Lower leg skin (tissue), 4 donors: ENCODE measurements around the gene TCEANC2. TPM values are rescaled to one million over a fixed set of nuclear protein-coding genes. Genes with fewer than 3 reads are reported as not detected.
A peak's percentile ranks its signal among the peaks of the same experiment; 100 is the strongest.

Source experiments
- DNase-seq, 2 donors: peaks; one replicate each; pipeline ENCODE4 v3.0.0-alpha.2; 2019; ENCODE audit warnings: low spot score in 2 of 2
- H3K4me3 ChIP-seq: fragments of 200-600 bp; sonication (generic); 2 replicates; pipeline ENCODE4 v1.5.1; 2017; ENCODE audit warnings: mild to moderate bottlenecking, low read depth; ENCODE audit not compliant: poor library complexity, severe bottlenecking
- POLR2A ChIP-seq, 2 donors: fragments of 450-650 bp; IDR thresholded peaks; one replicate each; pipeline ENCODE4 v1.6.1; 2016 to 2017; ENCODE audit warnings: antibody characterized with exemption in 2 of 2, mild to moderate bottlenecking in 1 of 2, moderate library complexity in 1 of 2
- WGBS, 2 donors: methylation state at CpG; one replicate each; pipeline ENCODE4 v1.1.5; 2018; 5-methylcytosine and 5-hydroxymethylcytosine counted together
- intact Hi-C: fragments of 100-400 bp; cut with DNase I; formaldehyde crosslinking; loops from one replicate; pipeline ENCODE4 v1.15.0; 2023; ENCODE audit warnings: low total_unique reads
- total RNA-seq, 4 donors: library from RNA; depleted of rRNA; stranded (reverse); fragments of >200 nt; gene quantifications; one replicate each; pipeline ENCODE4 v1.1.0, GENCODE V29; 2016
- TF ChIP-seq, protein P1 (sequence below), 3 donors: fragments of 450-650 bp; IDR thresholded peaks; one replicate each; pipeline ENCODE4 v1.5.1; 2016; ENCODE audit warnings: antibody characterized with exemption in 3 of 3, mild to moderate bottlenecking in 3 of 3, moderate library complexity in 2 of 3

Gene TCEANC2
- total RNA-seq, 4 donors from 2014 or later, result 3.1 to 4.3 (median 3.8) TPM

- intact Hi-C loops, result no loop called here
- 48 to 57% methylated on average over 2 of the region's 2 CpGs for whole genome bisulfite sequencing, 2 donors
- DNase-seq, result no peak
- no peak overlapping the region for H3K4me3 ChIP-seq
- TF ChIP-seq, protein P1, sequence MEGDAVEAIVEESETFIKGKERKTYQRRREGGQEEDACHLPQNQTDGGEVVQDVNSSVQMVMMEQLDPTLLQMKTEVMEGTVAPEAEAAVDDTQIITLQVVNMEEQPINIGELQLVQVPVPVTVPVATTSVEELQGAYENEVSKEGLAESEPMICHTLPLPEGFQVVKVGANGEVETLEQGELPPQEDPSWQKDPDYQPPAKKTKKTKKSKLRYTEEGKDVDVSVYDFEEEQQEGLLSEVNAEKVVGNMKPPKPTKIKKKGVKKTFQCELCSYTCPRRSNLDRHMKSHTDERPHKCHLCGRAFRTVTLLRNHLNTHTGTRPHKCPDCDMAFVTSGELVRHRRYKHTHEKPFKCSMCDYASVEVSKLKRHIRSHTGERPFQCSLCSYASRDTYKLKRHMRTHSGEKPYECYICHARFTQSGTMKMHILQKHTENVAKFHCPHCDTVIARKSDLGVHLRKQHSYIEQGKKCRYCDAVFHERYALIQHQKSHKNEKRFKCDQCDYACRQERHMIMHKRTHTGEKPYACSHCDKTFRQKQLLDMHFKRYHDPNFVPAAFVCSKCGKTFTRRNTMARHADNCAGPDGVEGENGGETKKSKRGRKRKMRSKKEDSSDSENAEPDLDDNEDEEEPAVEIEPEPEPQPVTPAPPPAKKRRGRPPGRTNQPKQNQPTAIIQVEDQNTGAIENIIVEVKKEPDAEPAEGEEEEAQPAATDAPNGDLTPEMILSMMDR (IDR thresholded peaks at IDR 0.05), result no peak
- TF ChIP-seq POLR2A (IDR thresholded peaks at IDR 0.05), result no peak
These were observed 53.7 kb downstream of the TCEANC2 start for GRCh38 chr1:54107131-54107530.

DNA sequence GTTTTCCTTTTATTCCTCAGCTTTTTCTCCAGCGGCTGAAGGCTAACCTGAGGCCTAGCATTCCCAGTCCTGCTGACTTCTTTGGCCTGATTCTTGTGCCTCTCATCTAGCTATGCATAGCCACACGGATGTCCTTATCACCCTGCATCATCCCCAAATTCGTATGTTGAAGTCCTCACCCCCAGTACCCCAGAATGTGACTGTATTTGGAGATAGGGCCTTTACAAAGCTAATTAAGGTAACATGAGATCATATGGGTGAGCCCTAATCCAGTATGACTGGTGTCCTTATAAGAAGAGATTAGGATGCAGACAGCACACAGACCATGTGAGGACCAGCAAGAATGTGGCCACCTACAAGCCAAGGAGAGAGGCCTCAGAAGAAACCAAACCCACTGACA is 54.7 kb downstream of the TCEANC2 start:
- DNase-seq, result no peak
- TF ChIP-seq, protein P1 (IDR thresholded peaks at IDR 0.05), result no peak
- TF ChIP-seq POLR2A (IDR thresholded peaks at IDR 0.05), result no peak
- intact Hi-C loops, result no loop called here
- H3K4me3 ChIP-seq, result no peak overlapping the region
- WGBS, 2 donors, result 91 to 98% methylated on average over 3 of the region's 3 CpGs

GRCh38 chr1:54109129-54110090 is 56.0 kb downstream of the TCEANC2 start:
- WGBS, 2 donors, result 83 to 85% methylated on average over 6 of the region's 6 CpGs
- H3K4me3 ChIP-seq, result no peak overlapping the region
- DNase-seq, result no peak
- TF ChIP-seq, protein P1 (IDR thresholded peaks at IDR 0.05), result no peak
- TF ChIP-seq POLR2A (IDR thresholded peaks at IDR 0.05), result no peak
- intact Hi-C loops, result no loop called here

GRCh38 chr1:54110996-54111395 is 57.6 kb downstream of the TCEANC2 start:
- WGBS, 2 donors, result 93 to 95% methylated on average over 10 of the region's 10 CpGs
- TF ChIP-seq, protein P1 (IDR thresholded peaks at IDR 0.05), result no peak
- no peak for TF ChIP-seq POLR2A (IDR thresholded peaks at IDR 0.05)
- intact Hi-C loops, result no loop called here
- peak in 1 of 2 donors; percentile 80 for DNase-seq
- H3K4me3 ChIP-seq, result no peak overlapping the region

DNA sequence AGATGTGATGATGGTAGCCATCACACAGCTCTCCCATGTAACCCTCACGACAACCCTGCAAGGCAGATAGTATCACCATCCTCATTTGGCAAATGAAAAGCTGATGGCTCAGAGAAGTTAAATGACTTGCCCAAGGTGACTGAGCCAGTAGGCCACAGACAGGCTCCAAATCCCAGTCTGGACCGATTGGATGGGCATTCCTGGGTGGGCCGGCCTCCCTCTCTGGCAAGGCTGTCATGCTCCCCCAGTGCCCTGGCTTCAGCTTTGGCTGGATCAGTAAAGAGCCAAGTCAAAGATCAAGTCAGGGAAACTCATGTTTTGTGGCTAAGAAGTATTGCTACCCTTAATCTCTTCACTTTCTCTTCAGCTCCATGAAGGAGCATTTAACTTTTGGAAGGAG is 58.2 kb downstream of the TCEANC2 start:
- 89 to 95% methylated on average over 3 of the region's 3 CpGs for WGBS, 2 donors
- no peak for TF ChIP-seq POLR2A (IDR thresholded peaks at IDR 0.05)
- TF ChIP-seq, protein P1 (IDR thresholded peaks at IDR 0.05), result no peak
- intact Hi-C loops, result no loop called here
- peak in 1 of 2 donors; percentile 70 for DNase-seq
- no peak overlapping the region for H3K4me3 ChIP-seq
